GM23248 (cell line): ENCODE data around the gene GAB2.
"Not testable (repeated sequence)": the region's sequence is repeated elsewhere in the genome, so short reads cannot be mapped to it uniquely, and the experiment has no call there.

Source experiments
- EZH2 ChIP-seq: fragments of 200-600 bp; sonication (generic); IDR thresholded peaks from 2 replicates; pipeline ENCODE4 v1.6.1; 2018; ENCODE audit warnings: antibody characterized with exemption, mild to moderate bottlenecking; ENCODE audit not compliant: insufficient read depth, poor library complexity, severe bottlenecking
- EZH2phosphoT487 ChIP-seq: fragments of 200-600 bp; sonication (generic); IDR thresholded peaks from 2 replicates; pipeline ENCODE4 v1.6.1; 2018; ENCODE audit warnings: antibody characterized with exemption, moderate library complexity, mild to moderate bottlenecking, low read depth; ENCODE audit not compliant: insufficient read depth

DNA sequence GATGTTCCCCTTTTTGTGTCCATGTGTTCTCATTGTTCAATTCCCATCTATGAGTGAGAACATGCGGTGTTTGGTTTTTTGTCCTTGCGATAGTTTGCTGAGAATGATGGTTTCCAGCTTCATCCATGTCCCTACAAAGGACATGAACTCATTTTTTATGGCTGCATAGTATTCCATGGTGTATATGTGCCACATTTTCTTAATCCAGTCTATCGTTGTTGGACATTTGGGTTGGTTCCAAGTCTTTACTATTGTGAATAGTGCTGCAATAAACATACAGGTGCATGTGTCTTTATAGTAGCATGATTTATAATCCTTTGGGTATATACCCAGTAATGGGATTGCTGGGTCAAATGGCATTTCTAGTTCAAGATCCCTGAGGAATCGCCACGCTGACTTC lies 123.5 kb downstream of the GAB2 start:
- not testable (repeated sequence) for TF ChIP-seq EZH2phosphoT487, EZH2
